HFF-Myc (cell line): Measurements from ENCODE around the gene WWOX.

Source experiments
- DNase-seq: peaks from one replicate; pipeline ENCODE4 v3.0.0-alpha.2; 2011; ENCODE audit warnings: low read depth; ENCODE audit errors: extremely low read depth
- H3K4me3 ChIP-seq: replicated peaks from 2 replicates; pipeline ENCODE4 v1.5.1; 2011; ENCODE audit warnings: low read depth, mild to moderate bottlenecking, control low read depth, low read length
- CTCF ChIP-seq: IDR thresholded peaks from 2 replicates; pipeline ENCODE4 v1.5.1; 2012; ENCODE audit warnings: mild to moderate bottlenecking, low read depth, low read length, control low read depth; ENCODE audit errors: missing control alignments

The WWOX gene

GRCh38 chr16:79112462-79112861 lies 1013.0 kb downstream of the WWOX start:
- H3K4me3 ChIP-seq, result no peak overlapping the region
- no peak for TF ChIP-seq CTCF
- no peak for DNase-seq

GRCh38 chr16:79113826-79114225 lies 1014.4 kb downstream of the WWOX start:
- no peak overlapping the region for H3K4me3 ChIP-seq
- TF ChIP-seq CTCF, result no peak
- no peak for DNase-seq

- H3K4me3 ChIP-seq, result no peak overlapping the region
- no peak for TF ChIP-seq CTCF
- no peak for DNase-seq
Measured at GRCh38 chr16:79114759-79115158, 1015.3 kb downstream of the WWOX start.

- DNase-seq, result no peak
- TF ChIP-seq CTCF, result no peak
- H3K4me3 ChIP-seq, result no peak overlapping the region
Measured at GRCh38 chr16:79121906-79122305, 1022.5 kb downstream of the WWOX start.

- H3K4me3 ChIP-seq, result no peak overlapping the region
- no peak for DNase-seq
- no peak for TF ChIP-seq CTCF
Measured at GRCh38 chr16:79122343-79122742, 1022.9 kb downstream of the WWOX start.

- no peak for DNase-seq
- no peak for TF ChIP-seq CTCF
- H3K4me3 ChIP-seq, result no peak overlapping the region
Measured at GRCh38 chr16:79124016-79124756, 1024.7 kb downstream of the WWOX start.

- no peak overlapping the region for H3K4me3 ChIP-seq
- DNase-seq, result no peak
- TF ChIP-seq CTCF, result no peak
Measured at GRCh38 chr16:79127766-79128165, 1028.3 kb downstream of the WWOX start.
